ENCODE results near the gene HK1.

The HK1 gene

GRCh38 chr10:69451209-69451783, 173.0 kb downstream of the HK1 start, which contains the start of gene TSPAN15 (continued):
- no peak for TF ChIP-seq ZBTB11 (tag by site-specific recombination; conservative IDR thresholded peaks at IDR 0.05; ENCODE audit: low read depth)
- TF ChIP-seq ZSCAN16 (tag by site-specific recombination; IDR thresholded peaks at IDR 0.05) = no peak
- no peak for TF ChIP-seq ZNF561 (tag by site-specific recombination; IDR thresholded peaks at IDR 0.05; ENCODE audit: borderline replicate concordance)
- TF ChIP-seq ZNF747 (tag by site-specific recombination; IDR thresholded peaks at IDR 0.05) = no peak
- peak; percentile 65; the same call in 1 of the 2 replicates for TF ChIP-seq ZBTB8A (tag by site-specific recombination; IDR thresholded peaks at IDR 0.05)
- no peak for TF ChIP-seq ZBTB21 (tag by site-specific recombination; IDR thresholded peaks at IDR 0.05)
- TF ChIP-seq ZNF707 (tag by site-specific recombination; IDR thresholded peaks at IDR 0.05) = no peak
- TF ChIP-seq BCL11B (tag by site-specific recombination; IDR thresholded peaks at IDR 0.05; ENCODE audit: low read depth) = no peak
- no peak for TF ChIP-seq ZNF664 (tag by site-specific recombination; IDR thresholded peaks at IDR 0.05)
- TF ChIP-seq, protein P1, sequence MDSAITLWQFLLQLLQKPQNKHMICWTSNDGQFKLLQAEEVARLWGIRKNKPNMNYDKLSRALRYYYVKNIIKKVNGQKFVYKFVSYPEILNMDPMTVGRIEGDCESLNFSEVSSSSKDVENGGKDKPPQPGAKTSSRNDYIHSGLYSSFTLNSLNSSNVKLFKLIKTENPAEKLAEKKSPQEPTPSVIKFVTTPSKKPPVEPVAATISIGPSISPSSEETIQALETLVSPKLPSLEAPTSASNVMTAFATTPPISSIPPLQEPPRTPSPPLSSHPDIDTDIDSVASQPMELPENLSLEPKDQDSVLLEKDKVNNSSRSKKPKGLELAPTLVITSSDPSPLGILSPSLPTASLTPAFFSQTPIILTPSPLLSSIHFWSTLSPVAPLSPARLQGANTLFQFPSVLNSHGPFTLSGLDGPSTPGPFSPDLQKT (IDR thresholded peaks at IDR 0.05; ENCODE audit: borderline replicate concordance, low read depth, low read length) = no peak
- TF ChIP-seq ZNF580 (tag by site-specific recombination; IDR thresholded peaks at IDR 0.05) = no peak; the same call in 1 of the 2 replicates
- TF ChIP-seq ZNF623 (tag by site-specific recombination; IDR thresholded peaks at IDR 0.05) = no peak
- no peak for TF ChIP-seq ZFP37 (tag by site-specific recombination; IDR thresholded peaks at IDR 0.05)
- no peak for TF ChIP-seq ZNF175 (tag by site-specific recombination; IDR thresholded peaks at IDR 0.05)
- TF ChIP-seq ZNF324 (tag by site-specific recombination; IDR thresholded peaks at IDR 0.05) = no peak
- no peak for TF ChIP-seq ZNF146 (tag by site-specific recombination; IDR thresholded peaks at IDR 0.05)
- no peak for TF ChIP-seq ZNF558 (tag by site-specific recombination; IDR thresholded peaks at IDR 0.05)
- TF ChIP-seq REST (tag by site-specific recombination; IDR thresholded peaks at IDR 0.05) = no peak
- no peak for TF ChIP-seq ZSCAN5A (tag by site-specific recombination; IDR thresholded peaks at IDR 0.05)
- TF ChIP-seq ZNF449 (tag by site-specific recombination; IDR thresholded peaks at IDR 0.05) = no peak
- TF ChIP-seq ZNF239 (tag by site-specific recombination; IDR thresholded peaks at IDR 0.05) = no peak
- no peak for TF ChIP-seq HOXA7 (CRISPR knock-in tag; IDR thresholded peaks at IDR 0.05; ENCODE audit: borderline replicate concordance)
- peak; percentile 48; the same call in 1 of the 2 replicates for TF ChIP-seq ZNF335 (tag by site-specific recombination; conservative IDR thresholded peaks at IDR 0.05)
- TF ChIP-seq ZEB2 (tag by site-specific recombination; IDR thresholded peaks at IDR 0.05) = peak; percentile 71; the same call in 1 of the 2 replicates
- TF ChIP-seq SETDB1 (IDR thresholded peaks at IDR 0.05; ENCODE audit: insufficient read length, low read length) = no peak
- no peak for TF ChIP-seq HOXD13 (CRISPR knock-in tag; IDR thresholded peaks at IDR 0.05; ENCODE audit: borderline replicate concordance)
- TF ChIP-seq ZNF350 (tag by site-specific recombination; IDR thresholded peaks at IDR 0.05) = no peak
- TF ChIP-seq ZNF138 (tag by site-specific recombination; IDR thresholded peaks at IDR 0.05; ENCODE audit: borderline replicate concordance) = no peak
- no peak; the same call in 1 of the 2 replicates for TF ChIP-seq ZNF660 (tag by site-specific recombination; IDR thresholded peaks at IDR 0.05)

All from HEK293 (cell line).